Inflammatory macrophage (primary cell): Measurements from ENCODE around the gene SLFN5.
"Not testable (repeated sequence)": the region's sequence is repeated elsewhere in the genome, so short reads cannot be mapped to it uniquely, and the experiment has no call there.

Experiments
- DNase-seq, 2 donors: peaks; one replicate each; pipeline ENCODE4 v3.0.0-alpha.2; 2020 to 2022
- total RNA-seq, 18 experiments: gene quantifications; one replicate each; lab custom pipeline; 2026; ENCODE audit warnings: mixed read lengths in 6 of 18, inconsistent platforms in 2 of 18; lab: John Stamatoyannopoulos, UW

SLFN5 gene
- total RNA-seq = 52.8 to 758 (median 105) reads per million in 18 experiments

- peak; percentile 95 to 97 for DNase-seq
Measured at GRCh38 chr17:35242805-35243560, at the start of gene SLFN5. Gene SLFN5 (plus strand): TSS chr17:35243072. CDS start chr17:35258691, 15,619 bp downstream.

- not testable (repeated sequence) for DNase-seq
Measured at GRCh38 chr17:35194001-35194400, 48.9 kb upstream of the SLFN5 start, which contains the start of gene SLC35G3. Gene SLC35G3 (minus strand): TSS chr17:35194393. CDS start chr17:35194307, 86 bp downstream.

GRCh38 chr17:35195062-35195461 is 47.8 kb upstream of the SLFN5 start:
- DNase-seq = not testable (repeated sequence)

- not testable (repeated sequence) for DNase-seq
Measured at GRCh38 chr17:35202582-35202981, 40.3 kb upstream of the SLFN5 start.

GRCh38 chr17:35210741-35211140 is 32.1 kb upstream of the SLFN5 start:
- no peak for DNase-seq

- DNase-seq = no peak
Measured at GRCh38 chr17:35212668-35213067, 30.2 kb upstream of the SLFN5 start.

GRCh38 chr17:35213412-35213940 is 29.4 kb upstream of the SLFN5 start:
- no peak for DNase-seq

GRCh38 chr17:35214192-35214591 is 28.7 kb upstream of the SLFN5 start:
- DNase-seq = no peak

GRCh38 chr17:35214631-35215273 is 28.1 kb upstream of the SLFN5 start:
- DNase-seq = no peak

- DNase-seq = no peak
Measured at GRCh38 chr17:35217107-35217506, 25.8 kb upstream of the SLFN5 start.

GRCh38 chr17:35218915-35219314 is 24.0 kb upstream of the SLFN5 start:
- peak; percentile 44 to 60 for DNase-seq

- DNase-seq = no peak
Measured at GRCh38 chr17:35222452-35222851, 20.4 kb upstream of the SLFN5 start.

- DNase-seq = no peak
Measured at GRCh38 chr17:35224436-35224835, 18.4 kb upstream of the SLFN5 start.

GRCh38 chr17:35227546-35227945 is 15.3 kb upstream of the SLFN5 start:
- DNase-seq = no peak

GRCh38 chr17:35229638-35230037 is 13.2 kb upstream of the SLFN5 start:
- DNase-seq = peak in 1 of 2 donors; percentile 30

GRCh38 chr17:35234315-35234714 is 8.6 kb upstream of the SLFN5 start:
- DNase-seq = not testable (repeated sequence)

GRCh38 chr17:35235289-35235688 is 7.6 kb upstream of the SLFN5 start:
- DNase-seq = no peak

GRCh38 chr17:35235917-35236316 is 7.0 kb upstream of the SLFN5 start:
- peak in 1 of 2 donors; percentile 21 for DNase-seq

GRCh38 chr17:35236821-35237220 is 6.1 kb upstream of the SLFN5 start:
- DNase-seq = no peak

GRCh38 chr17:35238821-35239220 is 4.1 kb upstream of the SLFN5 start:
- DNase-seq = no peak

GRCh38 chr17:35239823-35240222 is 3.0 kb upstream of the SLFN5 start:
- DNase-seq = no peak

- no peak for DNase-seq
Measured at GRCh38 chr17:35240861-35241260, 2.0 kb upstream of the SLFN5 start.

GRCh38 chr17:35241520-35241919 is 1.4 kb upstream of the SLFN5 start:
- no peak for DNase-seq
